Prostate gland (tissue), 2 donors: Measurements from ENCODE around the gene THAP11. TPM values are rescaled to one million over a fixed set of nuclear protein-coding genes. Genes with fewer than 3 reads are reported as not detected.
A peak's percentile ranks its signal among the peaks of the same experiment; 100 is the strongest.

ENCODE experiments used
- DNase-seq: peaks from one replicate; pipeline ENCODE4 v3.0.0-alpha.2; 2019; ENCODE audit warnings: low spot score
- H3K27ac ChIP-seq, 2 donors: fragments of 200-600 bp; sonication (generic); 2 replicates each; pipeline ENCODE4 v1.5.1; 2017 to 2019
- H3K27me3 ChIP-seq: fragments of 200-600 bp; sonication (generic); replicated peaks from 2 replicates; pipeline ENCODE4 v1.5.1; 2019; ENCODE audit not compliant: insufficient read depth
- H3K36me3 ChIP-seq, 2 donors: fragments of 200-600 bp; sonication (generic); 1 replicate in 1 of 2; 2 replicates in 1 of 2; pipeline versions ENCODE4 v1.5.1 to v1.8.1; 2017 to 2019
- H3K4me1 ChIP-seq: fragments of 200-600 bp; sonication (generic); replicated peaks from 2 replicates; pipeline ENCODE4 v1.5.1; 2019
- H3K4me3 ChIP-seq, 2 donors: fragments of 200-600 bp; sonication (generic); 2 replicates each; pipeline ENCODE4 v1.5.1; 2017 to 2019
- H3K9me3 ChIP-seq: fragments of 200-600 bp; sonication (generic); 2 replicates; pipeline ENCODE4 v1.5.1; 2017
- POLR2A ChIP-seq: fragments of 450-650 bp; IDR thresholded peaks from one replicate; pipeline ENCODE4 v1.6.1; 2016; ENCODE audit warnings: antibody characterized with exemption, mild to moderate bottlenecking
- POLR2AphosphoS5 ChIP-seq: sonication (generic); formaldehyde crosslinking; IDR thresholded peaks from one replicate; pipeline ENCODE4 v1.6.1; 2017; ENCODE audit warnings: antibody characterized with exemption
- whole genome bisulfite sequencing: methylation state at CpG from one replicate; pipeline ENCODE4 v1.1.5; 2018; 5-methylcytosine and 5-hydroxymethylcytosine counted together
- intact Hi-C: fragments of 100-400 bp; cut with DNase I; formaldehyde crosslinking; loops from one replicate; pipeline ENCODE4 v1.14.2; 2022
- total RNA-seq, 2 donors: library from RNA; depleted of rRNA; stranded (reverse); fragments of >200 nt; gene quantifications; one replicate each; pipeline ENCODE4 v1.1.0, GENCODE V29; 2016
- TF ChIP-seq, protein P1 (sequence below), 4 experiments: fragments of 200-600 bp in 2 of 4; fragments of 450-650 bp in 2 of 4; sonication (generic) in 2 of 4; IDR thresholded peaks; 1 replicate in 3 of 4; 2 replicates in 1 of 4; pipeline ENCODE4 v1.5.1; 2016 to 2019; ENCODE audit warnings: antibody characterized with exemption in 4 of 4, mild to moderate bottlenecking in 2 of 4, moderate library complexity in 2 of 4

Gene THAP11
- total RNA-seq, 2 donors from 2014 or later = 60.2 to 78.6 TPM

DNA sequence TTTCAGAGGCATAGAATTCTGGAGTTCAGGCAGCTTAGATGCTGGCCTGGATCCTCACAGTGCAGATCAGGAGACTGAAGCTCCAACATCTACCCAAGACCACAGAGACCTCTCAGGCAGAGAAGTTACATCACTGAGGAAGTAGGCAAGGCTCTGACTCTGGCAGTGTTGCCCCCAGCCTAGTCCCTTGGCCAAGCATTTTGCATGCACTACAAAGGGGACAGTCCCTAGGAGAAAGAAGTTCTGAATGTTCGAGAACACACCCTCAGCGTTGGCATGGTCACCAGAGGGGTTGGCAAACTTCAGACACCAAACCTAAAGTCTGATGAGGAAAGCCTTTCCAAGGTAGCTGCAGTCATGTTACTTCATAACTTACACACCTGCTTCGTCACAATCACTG is 38.2 kb upstream of the THAP11 start:
- no peak for DNase-seq
- 87% methylated on average over 3 of the region's 3 CpGs for WGBS
- no peaks in the 10 kb centered on the region for H3K27me3 ChIP-seq
- H3K36me3 ChIP-seq = no peaks in the 10 kb centered on the region
- no peaks in the 10 kb centered on the region for H3K9me3 ChIP-seq
- intact Hi-C loops = loop anchor here (10.0 kb wide), 1 partner anchor 129 kb away; no protein-coding TSS in a partner anchor
- peaks cover 14% of the 10 kb centered on the region for H3K4me1 ChIP-seq
- no peak overlapping the region for H3K27ac ChIP-seq
- no peak overlapping the region for H3K4me3 ChIP-seq
- TF ChIP-seq POLR2AphosphoS5 (no peak), POLR2A (no peak)
- TF ChIP-seq, protein P1, sequence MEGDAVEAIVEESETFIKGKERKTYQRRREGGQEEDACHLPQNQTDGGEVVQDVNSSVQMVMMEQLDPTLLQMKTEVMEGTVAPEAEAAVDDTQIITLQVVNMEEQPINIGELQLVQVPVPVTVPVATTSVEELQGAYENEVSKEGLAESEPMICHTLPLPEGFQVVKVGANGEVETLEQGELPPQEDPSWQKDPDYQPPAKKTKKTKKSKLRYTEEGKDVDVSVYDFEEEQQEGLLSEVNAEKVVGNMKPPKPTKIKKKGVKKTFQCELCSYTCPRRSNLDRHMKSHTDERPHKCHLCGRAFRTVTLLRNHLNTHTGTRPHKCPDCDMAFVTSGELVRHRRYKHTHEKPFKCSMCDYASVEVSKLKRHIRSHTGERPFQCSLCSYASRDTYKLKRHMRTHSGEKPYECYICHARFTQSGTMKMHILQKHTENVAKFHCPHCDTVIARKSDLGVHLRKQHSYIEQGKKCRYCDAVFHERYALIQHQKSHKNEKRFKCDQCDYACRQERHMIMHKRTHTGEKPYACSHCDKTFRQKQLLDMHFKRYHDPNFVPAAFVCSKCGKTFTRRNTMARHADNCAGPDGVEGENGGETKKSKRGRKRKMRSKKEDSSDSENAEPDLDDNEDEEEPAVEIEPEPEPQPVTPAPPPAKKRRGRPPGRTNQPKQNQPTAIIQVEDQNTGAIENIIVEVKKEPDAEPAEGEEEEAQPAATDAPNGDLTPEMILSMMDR (IDR thresholded peaks at IDR 0.05) = no peak

DNA sequence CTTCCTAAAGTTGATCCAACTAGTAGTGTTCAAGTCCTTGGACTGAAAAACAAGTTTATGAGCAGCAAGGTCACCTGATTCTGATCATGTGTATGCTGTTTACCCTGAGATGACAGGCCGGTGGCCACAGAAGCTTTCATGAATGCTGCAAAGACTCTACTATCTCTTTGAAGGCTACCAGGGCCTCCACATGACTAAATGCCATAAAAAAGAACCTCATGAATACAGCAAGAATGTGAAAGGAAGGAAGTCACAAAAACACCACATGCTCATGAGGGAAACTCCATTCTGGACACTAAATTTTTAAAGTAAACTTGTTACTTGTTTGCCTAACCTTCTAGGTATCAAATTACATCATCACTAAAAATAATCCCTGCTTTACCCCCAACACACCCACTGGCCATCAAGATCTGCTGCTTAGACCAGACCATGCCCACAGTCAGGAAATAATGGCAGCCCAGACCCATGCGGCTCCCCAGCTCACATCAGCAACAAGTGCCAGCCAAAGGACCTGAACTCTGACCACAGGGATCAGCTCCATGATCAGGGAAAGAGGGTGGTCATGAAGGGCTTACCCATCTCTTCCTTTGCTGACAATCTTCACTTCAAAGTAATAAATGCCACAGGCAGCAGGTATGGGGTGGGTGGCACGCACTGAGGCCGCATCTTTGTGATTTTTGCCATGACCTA is 37.1 kb upstream of the THAP11 start:
- TF ChIP-seq, protein P1 (IDR thresholded peaks at IDR 0.05) = no peak
- TF ChIP-seq POLR2A = no peak
- no peak for TF ChIP-seq POLR2AphosphoS5
- H3K4me1 ChIP-seq = peaks cover 14% of the 10 kb centered on the region
- peak overlapping the region; percentile 94 to 98 for H3K4me3 ChIP-seq
- no peak for DNase-seq
- peak overlapping the region in 1 of 2 donors; percentile 81 for H3K27ac ChIP-seq
- no peaks in the 10 kb centered on the region for H3K36me3 ChIP-seq
- intact Hi-C loops = loop anchor here (10.0 kb wide), 1 partner anchor 130 kb away; no protein-coding TSS in a partner anchor
- H3K27me3 ChIP-seq = no peaks in the 10 kb centered on the region
- 71% methylated on average over 4 of the region's 4 CpGs for WGBS
- H3K9me3 ChIP-seq = no peaks in the 10 kb centered on the region

DNA sequence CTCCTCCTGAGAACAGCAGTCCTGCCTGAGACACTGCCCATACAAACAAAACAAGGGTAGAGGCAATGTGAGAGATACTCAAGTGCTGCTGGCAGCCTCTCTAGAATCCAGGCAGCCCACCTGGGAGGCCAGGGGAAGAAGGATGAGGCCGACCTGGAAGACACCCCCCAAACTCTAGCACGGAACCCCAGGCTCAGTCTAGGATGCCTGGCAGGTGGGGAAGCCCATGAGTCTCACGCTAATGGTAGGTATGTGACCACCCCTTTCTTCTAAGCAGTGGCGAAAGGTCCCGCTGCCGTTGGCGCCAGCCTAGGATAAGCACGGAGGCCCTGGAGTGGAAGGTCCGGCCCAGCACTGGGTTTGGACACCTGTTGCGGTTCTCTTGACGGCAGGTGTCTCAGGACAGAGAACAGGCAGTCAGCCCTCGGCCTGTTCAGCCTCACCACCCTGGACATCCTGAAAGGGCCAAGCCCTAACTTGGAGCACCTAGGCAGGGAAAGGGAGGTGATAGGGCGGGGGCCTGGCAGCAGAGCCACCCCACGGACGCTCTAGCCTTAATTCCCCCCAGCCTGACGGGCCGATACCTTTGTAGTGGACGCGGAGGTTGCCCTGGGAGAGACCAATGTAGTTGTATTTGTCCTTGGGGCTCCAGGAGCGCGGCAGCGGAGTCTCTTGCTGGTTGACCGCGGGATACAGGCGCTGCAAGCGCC is 36.2 kb upstream of the THAP11 start:
- Histone ChIP-seq H3K4me3 (peak overlapping the region; percentile 94 to 98), H3K9me3 (no peaks in the 10 kb centered on the region), H3K4me1 (peaks cover 14% of the 10 kb centered on the region), H3K27ac (peak overlapping the region; percentile 81 to 86), H3K36me3 (no peaks in the 10 kb centered on the region), H3K27me3 (no peaks in the 10 kb centered on the region)
- intact Hi-C loops = loop anchor here (10.0 kb wide), 1 partner anchor 131 kb away; no protein-coding TSS in a partner anchor
- DNase-seq = no peak
- WGBS = under 1% methylated on average over 24 of the region's 26 CpGs
- TF ChIP-seq POLR2A = no peak
- TF ChIP-seq, protein P1 (IDR thresholded peaks at IDR 0.05) = peak in 1 of 4 experiments; percentile 9
- no peak for TF ChIP-seq POLR2AphosphoS5

DNA sequence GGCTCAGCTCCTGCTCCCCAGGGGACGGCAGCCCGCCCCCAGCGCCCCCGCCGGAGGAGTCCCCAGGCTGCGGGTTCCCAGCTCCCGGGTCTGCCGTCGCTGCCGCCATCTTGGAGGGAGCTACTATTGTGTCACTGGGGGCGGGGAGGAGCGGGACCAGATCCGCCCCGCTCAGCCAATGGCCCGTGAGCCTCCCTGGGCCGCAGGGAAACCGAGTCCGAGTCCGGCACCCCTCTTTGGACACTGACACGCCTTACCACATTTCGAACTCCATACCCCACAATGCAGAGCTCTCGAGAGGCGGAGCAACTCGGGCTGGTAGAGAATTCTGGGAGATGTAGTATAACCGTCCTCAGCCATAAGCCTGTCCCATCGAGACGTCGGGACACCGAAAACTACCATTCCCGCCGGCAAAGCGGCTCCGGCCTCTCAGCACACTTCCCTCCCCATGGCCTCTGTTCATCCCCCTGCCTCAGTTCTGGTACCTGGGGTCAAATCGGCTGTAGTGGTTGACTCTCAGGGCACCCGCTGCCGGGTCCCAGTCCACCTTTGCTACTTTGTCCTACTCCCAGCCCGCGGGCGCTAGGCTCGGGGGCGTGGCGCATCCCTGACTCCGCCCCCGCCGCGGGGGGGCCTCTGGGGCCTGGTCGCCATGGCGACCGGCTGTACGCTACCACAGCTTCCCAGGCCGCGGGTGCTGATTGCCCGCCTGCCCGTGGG is 35.5 kb upstream of the THAP11 start, which contains the start of the genes RANBP10 and TSNAXIP1:
Gene RANBP10, minus strand, starts transcription at position 133 of the 720 bp plus-strand sequence. Its CDS starts 24 bp downstream, at position 109.
Gene TSNAXIP1, plus strand, starts transcription at position 462 of the 720 bp plus-strand sequence. CDS start 261 bp downstream, outside the sequence.
- WGBS = 1% methylated on average over 35 of the region's 54 CpGs
- intact Hi-C loops = loop anchor here (10.0 kb wide), 1 partner anchor 132 kb away; no protein-coding TSS in a partner anchor
- Histone ChIP-seq H3K9me3 (no peaks in the 10 kb centered on the region), H3K4me1 (peaks cover 14% of the 10 kb centered on the region), H3K27me3 (no peaks in the 10 kb centered on the region), H3K27ac (peak within 1 kb of the TSS; percentile 81 to 86), H3K4me3 (peak within 1 kb of the TSS; percentile 94 to 98), H3K36me3 (no peaks in the 10 kb centered on the region)
- TF ChIP-seq POLR2AphosphoS5 (peak; percentile 94), POLR2A (peak; percentile 89)
- TF ChIP-seq, protein P1 (IDR thresholded peaks at IDR 0.05) = peak in 1 of 4 experiments; percentile 19
- DNase-seq = peak; percentile 98
